GM23248 (cell line): ENCODE results near the gene MTRF1L. TPM values are rescaled to one million over a fixed set of nuclear protein-coding genes. Genes with fewer than 3 reads are reported as not detected.
"Not testable (repeated sequence)": the region's sequence is repeated elsewhere in the genome, so short reads cannot be mapped to it uniquely, and the experiment has no call there.

Experiments
- DNase-seq: peaks from one replicate; pipeline ENCODE4 v3.0.0-alpha.2; 2015
- H2AFZ ChIP-seq: fragments of 200-600 bp; sonication (generic); 2 replicates; pipeline ENCODE4 v1.6.1; 2016; ENCODE audit warnings: antibody characterized with exemption
- H3F3A ChIP-seq: fragments of 200-600 bp; sonication (generic); 2 replicates; pipeline ENCODE4 v1.6.1; 2016; ENCODE audit warnings: mild to moderate bottlenecking, antibody characterized with exemption, mixed run types; ENCODE audit not compliant: insufficient read depth
- H3K27ac ChIP-seq: fragments of 200-600 bp; sonication (generic); 2 replicates; pipeline ENCODE4 v1.5.1; 2016; ENCODE audit warnings: mild to moderate bottlenecking
- H3K27me3 ChIP-seq: fragments of 200-600 bp; sonication (generic); replicated peaks from 2 replicates; pipeline ENCODE4 v1.6.1; 2016; ENCODE audit warnings: mild to moderate bottlenecking; ENCODE audit not compliant: insufficient read depth
- H3K36me3 ChIP-seq: fragments of 200-600 bp; sonication (generic); 2 replicates; pipeline ENCODE4 v1.6.1; 2016; ENCODE audit warnings: low read depth, mild to moderate bottlenecking
- H3K4me1 ChIP-seq: fragments of 200-600 bp; sonication (generic); 2 replicates; pipeline ENCODE4 v1.6.1; 2016; ENCODE audit warnings: mild to moderate bottlenecking; ENCODE audit not compliant: insufficient read depth
- H3K4me2 ChIP-seq: fragments of 200-600 bp; sonication (generic); one replicate; pipeline ENCODE4 v1.6.1; 2016; ENCODE audit warnings: mild to moderate bottlenecking; ENCODE audit not compliant: unreplicated experiment
- H3K4me3 ChIP-seq: fragments of 200-600 bp; sonication (generic); 2 replicates; pipeline ENCODE4 v1.5.1; 2016; ENCODE audit warnings: mild to moderate bottlenecking
- H3K79me2 ChIP-seq: fragments of 200-600 bp; sonication (generic); 2 replicates; pipeline ENCODE4 v1.6.1; 2016; ENCODE audit warnings: mild to moderate bottlenecking; ENCODE audit not compliant: insufficient read depth
- H3K9ac ChIP-seq: fragments of 200-600 bp; sonication (generic); 2 replicates; pipeline ENCODE4 v1.6.1; 2016; ENCODE audit warnings: mild to moderate bottlenecking
- H3K9me2 ChIP-seq: fragments of 200-600 bp; sonication (generic); 2 replicates; pipeline ENCODE4 v1.6.1; 2016; ENCODE audit warnings: mixed run types, mild to moderate bottlenecking, moderate library complexity; ENCODE audit not compliant: insufficient read depth
- H3K9me3 ChIP-seq: fragments of 200-600 bp; sonication (generic); one replicate; pipeline ENCODE4 v1.6.1; 2017; ENCODE audit warnings: low read depth
- H4K20me1 ChIP-seq: fragments of 200-600 bp; sonication (generic); 2 replicates; pipeline ENCODE4 v1.6.0; 2016; ENCODE audit not compliant: insufficient read depth
- EZH2 ChIP-seq: fragments of 200-600 bp; sonication (generic); IDR thresholded peaks from 2 replicates; pipeline ENCODE4 v1.6.1; 2018; ENCODE audit warnings: antibody characterized with exemption, mild to moderate bottlenecking; ENCODE audit not compliant: insufficient read depth, poor library complexity, severe bottlenecking
- EZH2phosphoT487 ChIP-seq: fragments of 200-600 bp; sonication (generic); IDR thresholded peaks from 2 replicates; pipeline ENCODE4 v1.6.1; 2018; ENCODE audit warnings: antibody characterized with exemption, moderate library complexity, mild to moderate bottlenecking, low read depth; ENCODE audit not compliant: insufficient read depth
- WGBS, 2 experiments: methylation state at CpG; one replicate each; pipeline ENCODE4 v1.1.6; 2015 to 2017; ENCODE audit warnings: low lambda C conversion rate in 2 of 2, low coverage in 1 of 2; ENCODE audit errors: missing lambda C conversion rate in 2 of 2; 5-methylcytosine and 5-hydroxymethylcytosine counted together
- in situ Hi-C: fragments of 300-500 bp; cut with MboI; formaldehyde crosslinking; loops from 2 replicates; pipeline ENCODE4 v1.15.0; 2020
- polyA plus RNA-seq: library from polyadenylated mRNA; unstranded; fragments of >200 nt; fragmentation: Nextera tagmentation; extraction: Ambion mirVana; gene quantifications from 2 replicates; pipeline ENCODE4 v1.2.1, GENCODE V29; 2016
- total RNA-seq: library from RNA; depleted of rRNA; stranded (reverse); fragments of >200 nt; shearing (Covaris generic); gene quantifications from 2 replicates; pipeline ENCODE4 v1.2.3, GENCODE V29; 2014

The MTRF1L gene
- total and polyA plus RNA-seq, 2 experiments from 2014 or later: 16.3 to 21.9 TPM

- no peaks in the 10 kb centered on the region for H3K27me3 ChIP-seq
- no peak overlapping the region for H3K4me2 ChIP-seq
- no peak overlapping the region for H3K9ac ChIP-seq
- peaks cover 16% of the 10 kb centered on the region for H3K4me1 ChIP-seq
- no peak for TF ChIP-seq EZH2phosphoT487
- no peak for TF ChIP-seq EZH2
- H3K4me3 ChIP-seq: no peak overlapping the region
- H2AFZ ChIP-seq: no peak overlapping the region
- no peak for DNase-seq
- no peak overlapping the region for H3K27ac ChIP-seq
- no peaks in the 10 kb centered on the region for H3F3A ChIP-seq
- no peaks in the 10 kb centered on the region for H3K9me3 ChIP-seq
- WGBS, 2 experiments: 95 to 100% methylated on average over 1 of the region's 1 CpG
- in situ Hi-C loops: no loop called here
- H4K20me1 ChIP-seq: no peaks in the 10 kb centered on the region
- H3K79me2 ChIP-seq: peaks cover 97% of the 10 kb centered on the region
- peaks cover 42% of the 10 kb centered on the region for H3K36me3 ChIP-seq
- H3K9me2 ChIP-seq: no peaks in the 10 kb centered on the region
Measured at GRCh38 chr6:152976749-152977148, 25.8 kb downstream of the MTRF1L start.

DNA sequence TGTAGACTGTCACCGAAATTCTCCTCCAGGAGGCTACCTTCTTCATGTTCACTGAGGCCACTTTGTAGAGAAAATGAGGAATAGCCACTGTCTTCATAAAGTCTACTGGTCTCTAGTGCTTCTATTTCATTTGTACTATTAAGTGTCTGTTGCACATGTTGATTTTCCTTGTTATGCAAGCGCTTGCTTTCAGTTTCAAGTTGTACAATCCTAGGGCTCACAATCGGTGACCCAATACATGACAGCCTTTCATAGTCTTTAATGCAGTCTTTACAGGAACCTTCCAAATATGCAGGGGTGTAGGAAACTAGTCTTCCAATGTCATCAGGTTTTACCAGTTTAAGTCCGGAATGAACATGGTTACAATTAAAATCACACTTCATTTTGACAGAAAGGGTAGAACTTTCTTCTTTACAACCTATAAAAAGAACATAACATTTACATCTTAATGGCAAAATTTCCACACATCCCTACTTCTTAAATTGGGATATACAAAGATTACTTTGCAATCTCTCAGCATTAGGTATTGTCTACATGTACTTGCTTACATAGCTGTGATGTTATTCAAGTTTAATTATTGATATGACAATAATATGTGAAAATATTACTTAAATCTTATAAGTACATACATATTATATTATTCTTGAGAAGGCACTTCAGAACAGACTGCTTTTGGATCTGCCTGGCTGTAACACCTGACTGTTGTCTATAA, 27.1 kb downstream of the MTRF1L start:
- Histone ChIP-seq H3K4me3 (no peak overlapping the region), H3K27ac (no peak overlapping the region), H3K4me2 (no peak overlapping the region), H3K9ac (no peak overlapping the region), H3K79me2 (peaks cover 90% of the 10 kb centered on the region), H3K9me2 (no peaks in the 10 kb centered on the region), H4K20me1 (no peaks in the 10 kb centered on the region), H3K4me1 (peaks cover 7% of the 10 kb centered on the region; the same call in 1 of the 2 replicates), H2AFZ (no peak overlapping the region), H3F3A (no peaks in the 10 kb centered on the region; the same call in 1 of the 2 replicates), H3K36me3 (peaks cover 55% of the 10 kb centered on the region), H3K9me3 (no peaks in the 10 kb centered on the region), H3K27me3 (no peaks in the 10 kb centered on the region)
- no peak for TF ChIP-seq EZH2phosphoT487
- DNase-seq: no peak
- in situ Hi-C loops: no loop called here
- WGBS, 2 experiments: 97 to 99% methylated on average over 4 of the region's 4 CpGs

DNA sequence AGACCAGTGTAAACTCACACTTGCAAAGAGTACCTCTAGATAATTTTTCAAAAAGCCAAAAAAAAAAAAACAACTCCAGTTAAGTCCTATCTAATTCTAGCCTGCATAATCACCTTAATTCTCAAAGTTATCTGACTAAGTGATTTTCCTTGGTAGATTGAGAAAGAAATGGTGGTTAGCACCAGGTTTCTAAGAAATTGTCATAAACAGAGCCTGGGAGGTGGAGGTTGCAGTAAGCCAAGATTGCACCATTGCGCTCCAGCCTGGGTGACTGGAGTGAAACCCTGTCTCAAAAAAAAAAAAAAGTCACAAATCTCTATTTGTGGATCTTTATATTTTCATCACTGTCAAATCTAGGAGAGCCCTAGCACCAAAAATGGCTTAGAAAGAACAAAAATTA, 28.6 kb downstream of the MTRF1L start:
- Histone ChIP-seq H3K4me2 (no peak overlapping the region), H4K20me1 (no peaks in the 10 kb centered on the region), H3K9me2 (no peaks in the 10 kb centered on the region), H3K27me3 (no peaks in the 10 kb centered on the region), H3K9ac (no peak overlapping the region), H3K4me3 (no peak overlapping the region), H3K9me3 (peaks cover 4% of the 10 kb centered on the region), H3F3A (no peaks in the 10 kb centered on the region; the same call in 1 of the 2 replicates), H3K36me3 (peaks cover 67% of the 10 kb centered on the region), H3K4me1 (no peaks in the 10 kb centered on the region), H3K27ac (no peak overlapping the region), H3K79me2 (peaks cover 75% of the 10 kb centered on the region), H2AFZ (no peak overlapping the region)
- no peak for DNase-seq
- in situ Hi-C loops: no loop called here
- TF ChIP-seq EZH2phosphoT487: no peak
- no peak for TF ChIP-seq EZH2
- WGBS, 2 experiments: 97 to 100% methylated on average over 1 of the region's 1 CpG

DNA sequence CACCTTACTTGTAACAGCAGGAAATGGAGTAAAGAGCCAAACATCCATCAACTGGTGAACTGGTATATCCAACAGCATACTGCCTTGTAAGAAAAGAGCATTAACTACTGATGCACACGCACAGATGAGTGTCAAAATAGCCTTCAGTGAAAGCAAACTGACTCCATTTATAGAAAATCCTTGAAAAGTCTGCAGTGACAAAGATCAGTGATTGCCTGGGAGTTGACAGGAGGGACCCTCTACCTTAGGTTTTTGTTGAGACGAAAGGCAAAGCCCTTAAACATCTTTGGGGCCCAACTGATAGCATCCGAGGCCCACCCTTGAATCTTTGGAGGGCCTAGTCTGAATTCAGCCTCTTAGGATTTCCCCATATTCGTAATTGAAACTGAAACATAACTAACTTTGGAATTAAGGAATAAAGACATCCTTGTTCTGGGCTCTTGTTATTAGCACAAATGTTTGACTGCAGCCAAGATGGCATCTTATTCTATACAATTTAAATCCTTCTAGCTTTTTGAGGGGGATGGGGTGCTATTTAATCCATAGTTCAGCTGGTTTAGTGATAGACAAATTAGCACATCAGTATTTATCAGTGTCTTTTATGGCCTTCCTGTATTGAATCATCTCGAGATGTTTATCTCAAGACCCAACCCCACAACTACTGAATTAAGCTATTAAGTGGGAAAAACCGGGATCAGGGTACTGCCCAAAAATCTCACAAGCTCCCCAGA, 32.7 kb downstream of the MTRF1L start:
- Histone ChIP-seq H3K9ac (no peak overlapping the region), H3K27ac (no peak overlapping the region), H3K9me2 (no peaks in the 10 kb centered on the region), H3K27me3 (no peaks in the 10 kb centered on the region), H4K20me1 (no peaks in the 10 kb centered on the region), H3F3A (no peaks in the 10 kb centered on the region; the same call in 1 of the 2 replicates), H3K79me2 (peaks cover 35% of the 10 kb centered on the region), H3K4me3 (no peak overlapping the region), H2AFZ (no peak overlapping the region), H3K36me3 (peaks cover 56% of the 10 kb centered on the region), H3K4me2 (no peak overlapping the region), H3K9me3 (peaks cover 4% of the 10 kb centered on the region), H3K4me1 (no peaks in the 10 kb centered on the region)
- no peak for TF ChIP-seq EZH2phosphoT487
- TF ChIP-seq EZH2: no peak
- DNase-seq: no peak
- WGBS, 2 experiments: 96 to 99% methylated on average over 6 of the region's 6 CpGs
- in situ Hi-C loops: no loop called here

DNA sequence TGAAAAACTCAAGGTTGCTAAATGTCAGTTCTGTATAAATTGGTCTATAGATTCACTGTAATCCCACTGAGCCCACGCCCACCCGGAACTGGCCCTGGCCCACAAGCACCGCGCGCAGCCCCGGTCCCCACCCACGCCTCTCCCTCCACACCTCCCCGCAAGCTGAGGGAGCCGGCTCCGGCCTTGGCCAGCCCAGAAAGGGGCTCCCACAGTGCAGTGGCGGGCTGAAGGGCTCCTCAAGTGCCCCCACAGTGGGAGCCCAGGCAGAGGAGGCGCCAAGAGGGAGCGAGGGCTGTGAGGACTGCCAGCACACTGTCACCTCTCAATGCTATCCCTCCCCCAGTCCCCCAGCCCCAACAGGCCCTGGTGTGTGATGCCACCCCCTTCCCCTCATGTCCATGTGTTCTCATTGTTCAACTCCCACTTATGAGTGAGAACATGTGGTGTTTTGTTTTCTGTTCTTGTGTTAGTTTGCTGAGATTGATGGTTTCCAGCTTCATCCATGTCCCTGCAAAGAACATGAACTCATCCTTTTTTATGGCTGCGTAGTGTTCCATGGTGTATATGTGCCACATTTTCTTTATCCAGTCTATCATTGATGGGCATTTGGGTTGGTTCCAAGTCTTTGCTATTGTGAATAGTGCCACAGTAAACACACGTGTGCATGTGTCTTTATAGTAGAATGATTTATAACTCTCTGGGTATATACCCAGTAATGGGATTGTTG, 36.2 kb downstream of the MTRF1L start:
- H3K9ac ChIP-seq, H3K27me3 ChIP-seq, H3K79me2 ChIP-seq, H3K9me3 ChIP-seq, H3K4me2 ChIP-seq, H3F3A ChIP-seq, H2AFZ ChIP-seq, H4K20me1 ChIP-seq, H3K4me3 ChIP-seq, DNase-seq, H3K9me2 ChIP-seq, H3K4me1 ChIP-seq, in situ Hi-C loops, H3K27ac ChIP-seq: not testable (repeated sequence)
- 89 to 91% methylated on average over 13 to 15 of the region's 15 CpGs for WGBS, 2 experiments
- H3K36me3 ChIP-seq: peaks cover 21% of the 10 kb centered on the region
